ENCODE results near the gene PLA2R1.

PLA2R1 gene

GRCh38 chr2:160051371-160051800, 11.0 kb downstream of the PLA2R1 start:
- in situ Hi-C loops (cut with HindIII; ENCODE audit: low sequenced_read_pairs): no loop called here
- no peak for DNase-seq (ENCODE audit: low read depth)
- H3K4me3 ChIP-seq (ENCODE audit: low read depth, low read length): no peak overlapping the region
- TF ChIP-seq CTCF (IDR thresholded peaks at IDR 0.05; ENCODE audit: low read depth, low read length, missing control alignments): no peak

GRCh38 chr2:160050147-160050546, 12.3 kb downstream of the PLA2R1 start:
- H3K4me3 ChIP-seq (ENCODE audit: low read depth, low read length): no peak overlapping the region
- no peak for DNase-seq (ENCODE audit: low read depth)
- no peak for TF ChIP-seq CTCF (IDR thresholded peaks at IDR 0.05; ENCODE audit: low read depth, low read length, missing control alignments)
- in situ Hi-C loops (cut with HindIII; ENCODE audit: low sequenced_read_pairs): no loop called here

- TF ChIP-seq CTCF (IDR thresholded peaks at IDR 0.05; ENCODE audit: low read depth, low read length, missing control alignments): no peak
- no peak for DNase-seq (ENCODE audit: low read depth)
- H3K4me3 ChIP-seq (ENCODE audit: low read depth, low read length): no peak overlapping the region
- in situ Hi-C loops (cut with HindIII; ENCODE audit: low sequenced_read_pairs): no loop called here
Measured at GRCh38 chr2:160045703-160046210, 16.7 kb downstream of the PLA2R1 start.

- TF ChIP-seq CTCF (IDR thresholded peaks at IDR 0.05; ENCODE audit: low read depth, low read length, missing control alignments): no peak
- no peak for DNase-seq (ENCODE audit: low read depth)
- in situ Hi-C loops (cut with HindIII; ENCODE audit: low sequenced_read_pairs): no loop called here
- no peak overlapping the region for H3K4me3 ChIP-seq (ENCODE audit: low read depth, low read length)
Measured at GRCh38 chr2:160044728-160045127, 17.7 kb downstream of the PLA2R1 start.

- in situ Hi-C loops (cut with HindIII; ENCODE audit: low sequenced_read_pairs): no loop called here
- H3K4me3 ChIP-seq (ENCODE audit: low read depth, low read length): no peak overlapping the region
- DNase-seq (ENCODE audit: low read depth): no peak
- TF ChIP-seq CTCF (IDR thresholded peaks at IDR 0.05; ENCODE audit: low read depth, low read length, missing control alignments): no peak
Measured at GRCh38 chr2:160043265-160043664, 19.1 kb downstream of the PLA2R1 start.

GRCh38 chr2:160042054-160042453, 20.4 kb downstream of the PLA2R1 start:
- in situ Hi-C loops (cut with HindIII; ENCODE audit: low sequenced_read_pairs): no loop called here
- no peak overlapping the region for H3K4me3 ChIP-seq (ENCODE audit: low read depth, low read length)
- DNase-seq (ENCODE audit: low read depth): no peak
- TF ChIP-seq CTCF (IDR thresholded peaks at IDR 0.05; ENCODE audit: low read depth, low read length, missing control alignments): no peak

GRCh38 chr2:160041091-160041490, 21.3 kb downstream of the PLA2R1 start:
- no peak for TF ChIP-seq CTCF (IDR thresholded peaks at IDR 0.05; ENCODE audit: low read depth, low read length, missing control alignments)
- in situ Hi-C loops (cut with HindIII; ENCODE audit: low sequenced_read_pairs): no loop called here
- no peak overlapping the region for H3K4me3 ChIP-seq (ENCODE audit: low read depth, low read length)
- DNase-seq (ENCODE audit: low read depth): no peak

All from astrocyte of the cerebellum (primary cell).